Gastrocnemius medialis (tissue), 4 donors: ENCODE measurements around the gene FAM83G. TPM values are rescaled to one million over a fixed set of nuclear protein-coding genes. Genes with fewer than 3 reads are reported as not detected.

Experiments used
- ATAC-seq, 2 donors: fragments of 150-250 bp; one replicate each; pipeline ENCODE4 v1.9.1; 2016
- DNase-seq, 2 donors: peaks; one replicate each; pipeline ENCODE4 v3.0.0-alpha.2; 2019
- H3K27ac ChIP-seq, 4 donors: fragments of 200-600 bp; sonication (generic); 1 replicate in 1 of 4; 2 replicates in 3 of 4; pipeline ENCODE4 v1.5.1; 2016 to 2018; ENCODE audit warnings: mild to moderate bottlenecking in 2 of 4, moderate library complexity in 1 of 4
- H3K27me3 ChIP-seq, 3 donors: fragments of 200-600 bp; sonication (generic) in 2 of 3; 1 replicate in 1 of 3; 2 replicates in 2 of 3; pipeline versions ENCODE4 v1.5.1 to v1.6.0; 2016 to 2019; ENCODE audit warnings: mild to moderate bottlenecking in 1 of 3, moderate library complexity in 1 of 3
- H3K36me3 ChIP-seq, 2 donors: fragments of 200-600 bp; sonication (generic) in 1 of 2; one replicate each; pipeline ENCODE4 v1.5.1; 2017 to 2018
- H3K4me1 ChIP-seq, 2 donors: fragments of 200-600 bp; sonication (generic) in 1 of 2; one replicate each; pipeline ENCODE4 v1.5.1; 2016 to 2017; ENCODE audit warnings: mild to moderate bottlenecking in 2 of 2
- H3K4me3 ChIP-seq, 4 donors: fragments of 200-600 bp; sonication (generic) in 3 of 4; 1 replicate in 1 of 4; 2 replicates in 3 of 4; pipeline ENCODE4 v1.5.1; 2016 to 2019; ENCODE audit warnings: mild to moderate bottlenecking in 2 of 4
- H3K9me3 ChIP-seq, 3 donors: fragments of 200-600 bp; sonication (generic) in 2 of 3; 1 replicate in 1 of 3; 2 replicates in 2 of 3; pipeline ENCODE4 v1.5.1; 2016 to 2019
- CTCF ChIP-seq, 5 experiments: fragments of 450-650 bp in 3 of 5; fragments of 200-600 bp in 2 of 5; sonication (generic) in 2 of 5; IDR thresholded peaks in 4 of 5; conservative IDR thresholded peaks in 1 of 5; 1 replicate in 4 of 5; 2 replicates in 1 of 5; pipeline ENCODE4 v1.5.1; 2016 to 2019; ENCODE audit warnings: antibody characterized with exemption in 5 of 5, mild to moderate bottlenecking in 3 of 5, moderate library complexity in 3 of 5
- POLR2A ChIP-seq, 2 donors: fragments of 450-650 bp; IDR thresholded peaks; one replicate each; pipeline ENCODE4 v1.6.1; 2017; ENCODE audit warnings: antibody characterized with exemption in 2 of 2, mild to moderate bottlenecking in 2 of 2, moderate library complexity in 2 of 2
- in situ Hi-C, 4 donors: fragments of 200-750 bp; cut with MboI; loops; one replicate each; pipeline versions ENCODE4 v1.15.0 to v1.8.0; 2017; ENCODE audit warnings: low sequenced_read_pairs in 4 of 4
- intact Hi-C: fragments of 100-400 bp; cut with DNase I; formaldehyde crosslinking; loops from one replicate; pipeline ENCODE4 v1.15.1; 2023; ENCODE audit warnings: low total_unique reads
- total RNA-seq, 4 donors: library from RNA; depleted of rRNA; stranded (reverse); fragments of >200 nt; gene quantifications; one replicate each; pipeline versions ENCODE4 v1.1.0 to v1.2.3, GENCODE V29; 2016

Gene FAM83G
- total RNA-seq, 4 donors from 2014 or later = 8.2 to 25.6 (median 16.9) TPM

- Histone ChIP-seq H3K9me3 (no peaks in the 10 kb centered on the region), H3K27me3 (peaks cover 11 to 17% (median 13%) of the 10 kb centered on the region in 3 donors), H3K27ac (no peak within 1 kb of the TSS), H3K36me3 (no peaks in the 10 kb centered on the region), H3K4me1 (no peaks in the 10 kb centered on the region), H3K4me3 (no peak within 1 kb of the TSS)
- intact Hi-C loops = no loop called here
- ATAC-seq (no peak), DNase-seq (no peak)
- in situ Hi-C loops = no loop called here
- TF ChIP-seq CTCF (IDR thresholded peaks at IDR 0.05 in 4 of 5, conservative IDR thresholded peaks at IDR 0.05 in 1 of 5) (no peak), POLR2A (IDR thresholded peaks at IDR 0.05) (no peak)
Observed at GRCh38 chr17:18951941-18952842, 52.4 kb downstream of the FAM83G start, which contains the start of gene SLC5A10. Gene SLC5A10 (plus strand): TSS chr17:18952165. CDS start chr17:18952206, 41 bp downstream.

GRCh38 chr17:18950944-18951905, 53.3 kb downstream of the FAM83G start:
- no peak for TF ChIP-seq CTCF (IDR thresholded peaks at IDR 0.05 in 4 of 5, conservative IDR thresholded peaks at IDR 0.05 in 1 of 5)
- no peak for TF ChIP-seq POLR2A (IDR thresholded peaks at IDR 0.05)
- no peaks in the 10 kb centered on the region for H3K36me3 ChIP-seq
- DNase-seq (no peak), ATAC-seq (peak in 1 of 2 donors; percentile 50)
- in situ Hi-C loops (no loop called here), intact Hi-C loops (no loop called here)
- peaks cover 11 to 17% (median 13%) of the 10 kb centered on the region in 3 donors for H3K27me3 ChIP-seq
- no peaks in the 10 kb centered on the region for H3K9me3 ChIP-seq
- no peaks in the 10 kb centered on the region for H3K4me1 ChIP-seq
- H3K4me3 ChIP-seq = no peak overlapping the region
- H3K27ac ChIP-seq = no peak overlapping the region

GRCh38 chr17:18950346-18950745, 54.2 kb downstream of the FAM83G start:
- Histone ChIP-seq H3K36me3 (no peaks in the 10 kb centered on the region), H3K9me3 (no peaks in the 10 kb centered on the region), H3K27ac (no peak overlapping the region), H3K4me1 (no peaks in the 10 kb centered on the region), H3K4me3 (no peak overlapping the region), H3K27me3 (peaks cover 11 to 17% (median 13%) of the 10 kb centered on the region in 3 donors)
- in situ Hi-C loops = no loop called here
- ATAC-seq (no peak), DNase-seq (no peak)
- intact Hi-C loops = no loop called here
- TF ChIP-seq POLR2A (IDR thresholded peaks at IDR 0.05) = no peak
- TF ChIP-seq CTCF (IDR thresholded peaks at IDR 0.05 in 4 of 5, conservative IDR thresholded peaks at IDR 0.05 in 1 of 5) = no peak

- no peaks in the 10 kb centered on the region for H3K36me3 ChIP-seq
- no peak overlapping the region for H3K27ac ChIP-seq
- H3K4me3 ChIP-seq = no peak overlapping the region
- in situ Hi-C loops = no loop called here
- peaks cover 16 to 17% (median 17%) of the 10 kb centered on the region in 3 donors for H3K27me3 ChIP-seq
- intact Hi-C loops = no loop called here
- H3K9me3 ChIP-seq = no peaks in the 10 kb centered on the region
- TF ChIP-seq CTCF (IDR thresholded peaks at IDR 0.05 in 4 of 5, conservative IDR thresholded peaks at IDR 0.05 in 1 of 5) (no peak), POLR2A (IDR thresholded peaks at IDR 0.05) (no peak)
- H3K4me1 ChIP-seq = no peaks in the 10 kb centered on the region
- DNase-seq = no peak
- ATAC-seq = no peak
Observed at GRCh38 chr17:18949566-18949965, 55.0 kb downstream of the FAM83G start.
